GM12801 (cell line): ENCODE measurements around the gene ZNF644.

Experiments
- CTCF ChIP-seq: IDR thresholded peaks from one replicate; pipeline ENCODE4 v1.5.1; 2011; ENCODE audit warnings: control low read depth; ENCODE audit not compliant: insufficient read length; ENCODE audit errors: extremely low read depth

Gene ZNF644

DNA sequence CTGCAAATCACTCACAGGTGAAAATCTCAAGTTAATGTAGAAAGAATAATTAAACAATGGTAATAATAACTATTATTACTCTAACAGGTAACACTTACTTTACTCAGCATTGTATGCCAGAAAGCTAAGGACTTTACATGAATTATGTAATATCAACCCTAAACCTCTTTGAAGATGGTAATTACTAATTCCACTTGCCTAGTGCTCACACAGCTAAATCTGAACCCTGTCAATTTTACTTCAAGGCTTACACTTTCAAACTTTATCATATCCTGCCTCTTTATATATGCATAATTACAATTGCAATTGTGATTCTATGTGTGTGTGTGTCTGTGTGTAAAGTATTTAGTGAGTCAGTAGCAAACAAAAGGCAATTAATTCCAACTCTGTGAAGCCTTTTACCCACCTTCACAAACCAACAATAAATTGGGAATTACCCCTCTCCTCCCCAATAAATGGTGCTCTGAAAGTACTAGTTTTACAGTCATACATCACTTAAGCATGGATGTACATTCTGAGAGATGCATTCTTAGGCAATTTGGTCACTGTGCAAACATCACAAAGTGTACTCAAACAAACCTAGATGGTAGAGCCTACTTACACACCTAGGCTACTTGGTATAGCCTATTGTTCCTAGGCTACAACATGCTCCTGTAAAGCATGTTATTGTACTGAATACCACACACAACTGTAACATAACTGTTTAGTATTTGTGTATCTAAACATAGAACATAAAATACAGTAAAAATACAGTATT lies 5.9 kb downstream of the ZNF644 start:
- TF ChIP-seq CTCF: no peak

DNA sequence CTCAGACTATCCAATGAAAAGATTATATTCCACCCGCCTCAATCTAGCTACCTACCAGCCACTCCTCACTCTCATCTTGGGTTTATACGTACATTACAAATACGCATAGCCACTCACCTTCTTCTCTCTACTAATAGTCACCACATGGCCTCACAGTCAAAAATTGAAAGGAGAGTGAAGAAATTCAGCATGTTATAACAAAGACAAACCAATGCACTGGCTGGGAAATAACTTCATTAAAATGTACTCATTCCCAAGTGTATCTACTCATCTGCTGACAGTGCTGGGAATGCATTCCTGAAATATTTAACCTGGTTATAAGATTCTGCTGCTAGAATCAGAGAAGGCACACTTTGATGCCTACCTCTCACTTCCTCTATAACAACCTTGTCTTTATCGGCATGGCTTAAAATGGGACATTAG lies 6.5 kb downstream of the ZNF644 start:
- TF ChIP-seq CTCF: no peak

DNA sequence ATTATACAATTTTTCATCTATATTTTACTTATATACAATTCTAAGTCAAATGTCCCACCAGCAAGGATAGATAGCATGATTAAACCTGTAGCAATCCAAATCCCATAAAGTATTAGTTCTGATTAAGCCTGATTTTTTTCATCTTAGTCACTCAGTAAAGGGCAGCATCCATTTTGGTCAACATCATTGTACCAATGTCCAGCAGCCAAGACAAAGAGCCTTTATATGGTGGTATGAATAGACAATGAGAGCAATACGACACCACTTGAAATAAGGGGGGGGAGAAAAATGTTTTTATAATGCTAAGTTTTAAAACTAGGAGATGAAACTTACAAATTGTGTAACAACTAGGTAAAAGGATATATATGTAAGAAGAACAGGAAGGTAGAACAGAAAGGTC lies 7.4 kb downstream of the ZNF644 start:
- no peak for TF ChIP-seq CTCF

DNA sequence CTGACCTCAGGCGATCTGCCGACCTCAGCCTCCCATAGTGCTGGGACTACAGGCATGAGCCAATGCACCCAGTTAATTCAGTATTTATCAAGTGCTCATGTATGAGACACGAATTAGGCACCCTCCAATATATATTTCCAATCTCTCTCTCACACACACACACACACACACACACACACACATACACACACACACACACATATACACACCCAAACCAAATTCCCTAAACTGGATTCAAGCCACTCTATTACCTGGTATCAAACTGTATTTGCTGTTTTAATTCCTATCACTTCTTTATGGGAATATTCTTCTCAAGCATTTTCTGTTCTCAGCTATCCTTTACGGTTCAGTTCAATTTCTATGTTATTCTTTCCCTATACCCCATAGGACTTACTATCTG lies 8.5 kb downstream of the ZNF644 start:
- TF ChIP-seq CTCF: no peak

GRCh38 chr1:91012196-91012595 lies 9.6 kb downstream of the ZNF644 start:
- no peak for TF ChIP-seq CTCF

GRCh38 chr1:91011726-91012125 lies 10.1 kb downstream of the ZNF644 start:
- TF ChIP-seq CTCF: no peak

GRCh38 chr1:91007827-91008226 lies 14.0 kb downstream of the ZNF644 start:
- no peak for TF ChIP-seq CTCF
